HG03432 (cell line): ENCODE measurements around the gene PECR.
"Not testable (repeated sequence)": the region's sequence is repeated elsewhere in the genome, so short reads cannot be mapped to it uniquely, and the experiment has no call there.

Experiments used
- ATAC-seq: cut with Tn5 transposase; IDR thresholded peaks from one replicate; pipeline ENCODE4 v1.9.1; 2021; ENCODE audit warnings: mild to moderate bottlenecking, moderate library complexity; ENCODE audit not compliant: unreplicated experiment

The PECR gene

GRCh38 chr2:216004697-216005283, 76.8 kb downstream of the PECR start:
- ATAC-seq = peak; percentile 33

GRCh38 chr2:216003876-216004696, 77.5 kb downstream of the PECR start:
- ATAC-seq = no peak

GRCh38 chr2:216002693-216003092, 78.9 kb downstream of the PECR start:
- ATAC-seq = no peak

- ATAC-seq = no peak
These were observed 79.4 kb downstream of the PECR start for GRCh38 chr2:216002101-216002678.

- ATAC-seq = peak; percentile 38
These were observed 80.2 kb downstream of the PECR start for GRCh38 chr2:216001216-216002100.

- no peak for ATAC-seq
These were observed 83.0 kb downstream of the PECR start for GRCh38 chr2:215998636-215999035.

- no peak for ATAC-seq
These were observed 84.4 kb downstream of the PECR start for GRCh38 chr2:215997219-215997618.

GRCh38 chr2:215994911-215995310, 86.7 kb downstream of the PECR start:
- no peak for ATAC-seq

GRCh38 chr2:215988556-215989207, 92.9 kb downstream of the PECR start:
- not testable (repeated sequence) for ATAC-seq
